SIG-M5 treated with dmso at 0.1 percent for 504 hours (cell line): ENCODE results near the gene ERBB2.
A peak's percentile ranks its signal among the peaks of the same experiment; 100 is the strongest.
"Not testable (repeated sequence)": the region's sequence is repeated elsewhere in the genome, so short reads cannot be mapped to it uniquely, and the experiment has no call there.

Source experiments
- DNase-seq: peaks from one replicate; lab custom pipeline; 2025; ENCODE audit not compliant: unreplicated experiment; lab: John Stamatoyannopoulos, UW

Gene ERBB2

GRCh38 chr17:39677542-39678339 is 22.1 kb upstream of the ERBB2 start:
- no peak for DNase-seq

- DNase-seq: no peak
Observed at GRCh38 chr17:39678340-39679116, 21.3 kb upstream of the ERBB2 start.

- DNase-seq: no peak
Observed at GRCh38 chr17:39679521-39680192, 20.2 kb upstream of the ERBB2 start.

GRCh38 chr17:39683295-39683939 is 16.4 kb upstream of the ERBB2 start:
- no peak for DNase-seq

- DNase-seq: no peak
Observed at GRCh38 chr17:39684369-39685192, 15.3 kb upstream of the ERBB2 start.

- DNase-seq: no peak
Observed at GRCh38 chr17:39687101-39687545, 12.7 kb upstream of the ERBB2 start.

GRCh38 chr17:39687546-39688474 is 12.1 kb upstream of the ERBB2 start, which contains the start of gene PGAP3:
Gene PGAP3, minus strand, starts transcription at chr17:39688057. Its CDS starts 43 bp downstream, at chr17:39688014.
- peak; percentile 88 for DNase-seq

- no peak for DNase-seq
Observed at GRCh38 chr17:39688475-39688835, 11.4 kb upstream of the ERBB2 start.

GRCh38 chr17:39688945-39689344 is 10.9 kb upstream of the ERBB2 start:
- no peak for DNase-seq

GRCh38 chr17:39694593-39694992 is 5.3 kb upstream of the ERBB2 start:
- no peak for DNase-seq

GRCh38 chr17:39695089-39695474 is 4.8 kb upstream of the ERBB2 start:
- no peak for DNase-seq

- DNase-seq: no peak
Observed at GRCh38 chr17:39696731-39697130, 3.1 kb upstream of the ERBB2 start.

GRCh38 chr17:39697961-39698360 is 1.9 kb upstream of the ERBB2 start:
- no peak for DNase-seq

GRCh38 chr17:39699157-39699817 is 577 bp upstream of the ERBB2 start:
- not testable (repeated sequence) for DNase-seq

- DNase-seq: no peak
Observed at GRCh38 chr17:39700148-39700987, 504 bp downstream of the ERBB2 start.

GRCh38 chr17:39701012-39701783 is 1.3 kb downstream of the ERBB2 start:
- no peak for DNase-seq

- DNase-seq: no peak
Observed at GRCh38 chr17:39701784-39702422, 2.0 kb downstream of the ERBB2 start.
